Posterior vena cava (tissue), 2 donors: ENCODE data around the gene FOXP4. TPM values are rescaled to one million over a fixed set of nuclear protein-coding genes. Genes with fewer than 3 reads are reported as not detected.
A peak's percentile ranks its signal among the peaks of the same experiment; 100 is the strongest.

Experiments
- DNase-seq: peaks from one replicate; pipeline ENCODE4 v3.0.0-alpha.2; 2020; ENCODE audit warnings: low spot score
- intact Hi-C, 2 donors: fragments of 100-400 bp; cut with DNase I; formaldehyde crosslinking; loops; one replicate each; pipeline versions ENCODE4 v1.14.1 to v1.14.2; 2022 to 2023
- total RNA-seq, 2 donors: library from RNA; stranded (reverse); fragmentation: NEBNext Ultra II Directional; extraction: Animal tissue kit (Norgen Biotek cat#: 25700); gene quantifications; one replicate each; pipeline ENCODE4 v1.2.1, GENCODE V29; 2021
- donor health status: DM: yes; HTN: yes; CAD: no.
- donor health status: DM: yes; HTN: yes; CAD: no.

The FOXP4 gene
- total RNA-seq, 2 donors from 2014 or later: 16.8 to 26.9 TPM

DNA sequence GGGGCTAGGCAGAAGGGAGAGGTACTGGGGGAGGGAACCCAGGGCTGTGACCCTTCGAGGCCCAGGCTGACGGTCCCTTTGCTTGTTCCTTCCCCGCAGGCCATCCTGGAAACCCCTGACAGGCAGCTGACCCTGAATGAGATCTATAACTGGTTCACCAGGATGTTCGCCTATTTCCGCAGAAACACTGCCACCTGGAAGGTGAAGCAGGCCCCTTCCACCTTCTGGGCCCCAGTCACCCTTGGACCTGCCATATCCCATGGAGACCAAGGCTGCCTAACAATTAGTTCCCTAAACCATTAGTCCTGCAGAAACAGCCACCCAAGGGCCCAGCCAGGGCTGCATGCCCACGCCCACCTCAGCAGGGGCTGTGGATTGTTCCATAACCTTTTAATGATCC lies 44.9 kb downstream of the FOXP4 start:
- intact Hi-C loops: loop anchor here (5.0 to 10.0 kb wide), 3 partner anchors 126 to 224 kb away; no protein-coding TSS in a partner anchor
- no peak for DNase-seq

DNA sequence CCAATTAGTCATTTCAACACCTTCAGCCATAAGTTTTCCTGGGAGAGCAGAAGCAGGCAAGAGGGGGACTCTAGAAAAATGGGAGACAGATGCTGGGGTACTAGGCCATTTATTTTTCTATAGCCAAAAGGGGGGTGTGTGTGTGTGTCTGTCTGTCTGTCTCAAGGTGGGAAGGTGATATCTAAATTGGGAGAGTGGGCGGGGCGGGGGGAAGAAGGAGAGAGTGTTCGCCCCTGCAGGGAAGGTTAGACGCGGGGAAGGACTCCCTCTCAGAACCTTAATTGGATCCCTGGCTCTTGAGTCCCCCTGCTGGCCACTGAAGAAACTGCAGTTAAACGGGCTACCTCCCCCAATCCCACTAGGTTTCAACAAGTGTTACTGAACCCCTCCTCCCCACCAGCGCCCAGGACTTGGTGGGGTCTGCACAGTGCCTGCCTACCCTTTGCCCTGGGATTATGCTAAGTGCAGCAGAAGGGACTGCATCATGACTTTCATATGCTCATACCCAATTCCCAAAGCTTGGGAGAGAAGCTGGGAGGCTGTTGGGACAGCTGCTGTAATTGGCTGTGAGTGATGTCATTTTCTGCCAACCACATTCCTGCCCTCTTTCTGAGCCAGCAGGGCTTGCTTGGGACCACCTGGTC lies 45.8 kb downstream of the FOXP4 start:
- peak; percentile 89 for DNase-seq
- intact Hi-C loops: loop anchor here (2.0 to 10.0 kb wide), 4 partner anchors 127 to 225 kb away; no protein-coding TSS in a partner anchor

DNA sequence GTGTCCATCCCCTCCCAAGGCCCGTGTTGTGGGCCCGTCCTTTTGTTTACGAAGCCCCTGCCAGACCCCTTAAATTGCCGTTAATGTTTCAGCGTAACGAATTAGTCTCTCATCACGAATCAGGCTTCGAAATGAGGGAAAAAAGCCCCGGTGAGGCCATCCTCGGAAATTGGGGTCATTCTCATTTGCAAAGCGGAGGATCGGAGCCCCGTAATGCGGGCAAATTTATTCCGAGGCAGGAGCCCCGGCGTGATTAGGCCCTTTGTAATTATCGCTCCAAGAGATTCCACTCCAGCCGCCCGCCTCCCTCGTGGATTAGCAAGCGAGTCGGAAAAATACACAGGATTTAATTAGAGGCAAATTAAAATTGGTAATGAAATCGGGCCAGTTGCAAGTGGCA lies 47.2 kb downstream of the FOXP4 start:
- DNase-seq: no peak
- intact Hi-C loops: loop anchor here (2.0 to 10.0 kb wide), 4 partner anchors 129 to 226 kb away; no protein-coding TSS in a partner anchor

DNA sequence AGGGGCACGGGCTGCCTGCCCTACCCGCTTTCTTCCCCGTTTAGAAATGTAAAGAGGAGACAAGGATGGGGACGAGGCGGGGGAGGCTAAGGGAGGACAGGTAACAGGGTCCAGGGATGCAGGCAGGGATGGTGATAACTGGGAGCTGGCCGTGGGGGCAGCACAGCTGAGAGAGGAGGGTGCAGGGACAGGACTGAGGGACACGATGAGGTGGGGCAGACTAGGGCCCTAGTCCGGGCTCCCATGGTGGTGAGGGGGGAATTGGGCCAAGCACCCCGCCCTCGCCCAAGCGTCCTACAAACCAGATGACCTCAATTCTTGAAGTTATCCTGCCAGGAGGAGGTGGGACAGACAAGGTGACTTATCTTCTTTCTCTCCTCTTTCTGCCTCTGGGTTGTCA lies 47.7 kb downstream of the FOXP4 start:
- no peak for DNase-seq
- intact Hi-C loops: loop anchor here (2.0 to 10.0 kb wide), 4 partner anchors 129 to 227 kb away; no protein-coding TSS in a partner anchor

GRCh38 chr6:41594326-41594725 lies 48.1 kb downstream of the FOXP4 start:
- intact Hi-C loops: loop anchor here (5.0 to 10.0 kb wide), 3 partner anchors 130 to 227 kb away; no protein-coding TSS in a partner anchor
- DNase-seq: no peak

- intact Hi-C loops: loop anchor here (5.0 to 10.0 kb wide), 3 partner anchors 130 to 227 kb away; no protein-coding TSS in a partner anchor
- peak; percentile 34 for DNase-seq
Observed at GRCh38 chr6:41594766-41595165, 48.6 kb downstream of the FOXP4 start.

- no peak for DNase-seq
- intact Hi-C loops: loop anchor here in 1 of 2 donors (10.0 kb wide), 1 partner anchor 130 kb away; no protein-coding TSS in a partner anchor
Observed at GRCh38 chr6:41595166-41595565, 49.0 kb downstream of the FOXP4 start.

DNA sequence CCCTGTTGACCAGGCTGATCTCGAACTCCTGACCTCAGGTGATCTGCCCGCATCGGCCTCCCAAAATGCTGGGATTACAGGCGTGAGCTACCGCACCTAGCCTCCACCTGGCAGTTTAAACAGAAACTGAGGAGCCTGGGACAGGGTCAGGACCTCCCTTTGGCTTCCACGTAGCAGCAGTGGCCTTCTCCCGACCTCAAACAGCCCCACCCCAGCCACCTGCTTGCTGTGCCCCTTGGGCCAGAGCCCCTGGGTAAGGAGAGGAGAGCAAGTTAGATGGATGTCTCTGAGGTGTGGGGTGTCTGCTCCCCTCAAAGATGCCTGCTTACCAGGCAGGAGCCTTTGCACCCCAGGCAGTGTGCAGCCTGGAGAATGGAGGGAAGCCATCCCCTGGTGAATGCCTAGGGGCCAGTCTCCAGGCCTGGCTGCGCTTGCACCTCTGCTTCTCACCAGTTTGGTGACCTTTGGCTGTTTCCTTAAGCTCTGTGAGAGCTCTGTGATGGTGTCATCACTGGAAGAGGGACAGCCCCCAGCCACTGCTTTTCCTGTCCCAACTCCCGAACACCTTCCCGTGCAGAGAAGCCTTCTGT lies 50.0 kb downstream of the FOXP4 start:
- intact Hi-C loops: loop anchor here in 1 of 2 donors (10.0 kb wide), 1 partner anchor 131 kb away; no protein-coding TSS in a partner anchor
- peak; percentile 71 for DNase-seq

DNA sequence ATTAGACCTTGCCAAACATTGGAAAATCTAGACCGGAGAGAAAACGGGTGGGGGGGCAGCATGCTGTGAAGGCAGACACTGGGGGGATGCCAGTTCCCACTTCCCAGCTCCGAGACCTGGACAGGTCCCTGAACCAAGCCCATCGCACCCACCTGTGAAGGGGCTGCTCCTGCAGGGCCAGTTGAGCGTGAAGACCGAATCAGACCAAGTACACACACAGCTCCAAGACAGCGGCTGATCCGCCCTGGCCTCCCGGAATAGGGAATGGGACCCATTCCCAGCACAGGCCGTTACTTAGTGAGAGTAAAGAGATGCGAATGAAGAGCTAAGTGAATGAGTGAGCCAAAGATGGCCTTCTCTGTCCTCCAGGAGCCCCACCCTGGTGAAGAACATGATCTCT lies 50.6 kb downstream of the FOXP4 start:
- DNase-seq: peak; percentile 72
- intact Hi-C loops: loop anchor here in 1 of 2 donors (10.0 kb wide), 1 partner anchor 132 kb away; no protein-coding TSS in a partner anchor

- peak; percentile 73 for DNase-seq
- intact Hi-C loops: loop anchor here in 1 of 2 donors (10.0 kb wide), 1 partner anchor 133 kb away; no protein-coding TSS in a partner anchor
Observed at GRCh38 chr6:41597246-41598000, 51.2 kb downstream of the FOXP4 start.

GRCh38 chr6:41598670-41599014 lies 52.5 kb downstream of the FOXP4 start:
- intact Hi-C loops: loop anchor here in 1 of 2 donors (10.0 kb wide), 1 partner anchor 134 kb away; no protein-coding TSS in a partner anchor
- peak; percentile 47 for DNase-seq

GRCh38 chr6:41599015-41599851 lies 53.1 kb downstream of the FOXP4 start:
- peak; percentile 73 for DNase-seq
- intact Hi-C loops: loop anchor here in 1 of 2 donors (10.0 kb wide), 1 partner anchor 134 kb away; no protein-coding TSS in a partner anchor

- intact Hi-C loops: loop anchor here (5.0 to 10.0 kb wide), 2 partner anchors 135 to 442 kb away; no protein-coding TSS in a partner anchor
- DNase-seq: peak; percentile 47
Observed at GRCh38 chr6:41599852-41600445, 53.8 kb downstream of the FOXP4 start.

DNA sequence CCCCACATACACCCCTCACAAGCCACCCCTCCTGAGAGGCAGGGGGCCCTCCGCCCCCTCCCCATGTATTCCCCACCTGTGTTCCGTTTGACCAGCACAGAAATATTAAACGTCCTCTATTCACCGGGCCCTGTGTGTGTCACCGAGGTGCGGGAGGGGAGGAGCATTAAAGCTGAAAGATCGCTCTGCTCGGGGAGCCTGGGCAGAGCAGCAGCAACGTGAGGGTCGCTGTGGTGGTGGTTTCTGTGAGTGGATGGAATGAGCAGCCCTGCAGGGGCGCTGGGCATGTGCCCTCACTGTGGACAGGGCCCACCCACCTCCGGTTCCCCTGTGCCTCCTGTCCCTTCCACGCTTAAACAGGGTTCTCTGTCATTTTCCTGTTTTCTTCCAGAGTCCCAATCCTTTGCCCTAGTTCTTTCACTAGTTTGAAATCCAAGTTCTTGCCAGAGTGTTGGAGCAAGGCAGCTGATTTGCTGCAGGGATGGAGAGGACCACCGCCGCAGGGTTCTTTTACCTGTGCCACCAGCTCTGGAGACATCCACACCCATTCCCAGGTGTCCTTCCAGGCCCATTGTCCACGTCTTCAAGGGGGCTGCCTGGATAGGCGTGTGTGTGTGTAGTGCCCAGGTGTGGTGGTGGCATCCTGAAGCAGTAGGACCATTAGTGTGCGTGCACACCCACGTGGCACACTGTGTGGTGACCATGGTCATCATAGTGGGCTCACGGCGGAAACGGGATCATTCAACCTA lies 54.5 kb downstream of the FOXP4 start:
- intact Hi-C loops: loop anchor here in 1 of 2 donors (5.0 kb wide), 1 partner anchor 442 kb away; no protein-coding TSS in a partner anchor
- peak; percentile 72 for DNase-seq

DNA sequence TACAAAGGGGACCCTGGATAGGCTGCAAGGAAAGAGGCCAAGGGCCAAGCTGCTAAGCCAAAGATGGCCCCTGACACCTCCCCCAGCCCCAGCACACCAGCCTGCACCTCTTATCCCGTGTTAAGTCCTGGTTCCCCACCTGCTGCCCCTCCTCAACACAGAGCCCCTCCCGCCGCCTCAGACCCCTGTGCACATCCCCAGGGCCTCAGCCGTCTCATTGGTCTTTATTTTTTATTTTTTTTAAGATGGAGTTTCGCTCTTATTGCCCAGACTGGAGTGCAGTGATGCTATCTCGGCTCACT lies 55.0 kb downstream of the FOXP4 start:
- DNase-seq: no peak
- intact Hi-C loops: loop anchor here in 1 of 2 donors (5.0 kb wide), 1 partner anchor 441 kb away; no protein-coding TSS in a partner anchor

DNA sequence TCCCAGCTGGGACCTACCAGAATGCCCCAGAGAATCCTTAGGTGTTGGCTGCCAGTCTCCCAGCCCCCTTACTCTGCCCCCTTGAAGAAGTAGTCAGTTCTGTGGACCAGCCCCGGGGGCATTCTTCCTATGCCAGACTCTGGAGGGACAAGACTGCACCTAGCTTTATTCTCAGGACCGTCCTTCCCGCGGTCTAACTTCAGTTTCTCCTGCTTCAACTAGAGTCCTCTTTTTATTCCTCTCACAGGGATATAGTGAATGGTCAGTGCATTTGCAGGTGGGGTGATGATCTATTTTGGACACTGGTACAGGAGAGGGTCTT lies 56.2 kb downstream of the FOXP4 start:
- intact Hi-C loops: loop anchor here in 1 of 2 donors (2.0 to 5.0 kb wide), 2 partner anchors 80 to 440 kb away; no protein-coding TSS in a partner anchor
- DNase-seq: no peak

GRCh38 chr6:41602864-41603608 lies 56.9 kb downstream of the FOXP4 start:
- intact Hi-C loops: loop anchor here in 1 of 2 donors (2.0 to 5.0 kb wide), 2 partner anchors 80 to 439 kb away; no protein-coding TSS in a partner anchor
- DNase-seq: peak; percentile 91
